IMR-90 (cell line): ENCODE measurements around the gene PLCB4.

Experiments
- MAZ ChIP-seq: IDR thresholded peaks from 2 replicates; pipeline ENCODE4 v1.6.1; 2012; ENCODE audit warnings: low read depth, mild to moderate bottlenecking, low read length, improper control_type of control experiment, moderate library complexity, borderline replicate concordance
- RCOR1 ChIP-seq: IDR thresholded peaks from 2 replicates; pipeline ENCODE4 v1.6.1; 2012; ENCODE audit warnings: mild to moderate bottlenecking, low read length, improper control_type of control experiment; ENCODE audit not compliant: insufficient replicate concordance
- TF ChIP-seq, protein P1 (sequence below): conservative IDR thresholded peaks from 2 replicates; pipeline ENCODE4 v1.5.1; 2012; ENCODE audit warnings: mild to moderate bottlenecking, low read depth, low read length, improper control_type of control experiment
- TF ChIP-seq, protein P2 (sequence below): fragments of 150-350 bp; IDR thresholded peaks from 2 replicates; pipeline ENCODE4 v1.6.1; 2017; ENCODE audit warnings: mild to moderate bottlenecking, antibody characterized with exemption, low read length, low read depth

DNA sequence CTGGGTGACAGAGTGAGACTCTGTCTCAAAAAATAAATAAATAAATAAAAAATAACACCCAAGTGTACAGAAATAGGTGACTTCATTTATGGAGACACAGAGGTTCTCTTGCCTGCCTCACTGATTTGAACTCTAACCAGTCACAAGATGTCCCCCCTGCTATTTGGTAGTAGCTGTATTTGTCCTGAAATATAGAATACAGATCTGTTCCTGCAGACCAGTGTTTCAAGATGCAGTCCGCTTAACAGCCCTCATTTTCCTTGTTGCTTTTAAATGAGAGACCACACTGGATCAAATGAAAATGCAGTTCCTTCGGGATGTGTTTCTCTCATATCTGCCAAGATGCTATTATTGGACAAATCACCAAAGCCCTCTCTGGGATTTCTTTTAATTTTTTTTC lies 7.6 kb downstream of the PLCB4 start:
- TF ChIP-seq RCOR1, result no peak
- TF ChIP-seq, protein P1, sequence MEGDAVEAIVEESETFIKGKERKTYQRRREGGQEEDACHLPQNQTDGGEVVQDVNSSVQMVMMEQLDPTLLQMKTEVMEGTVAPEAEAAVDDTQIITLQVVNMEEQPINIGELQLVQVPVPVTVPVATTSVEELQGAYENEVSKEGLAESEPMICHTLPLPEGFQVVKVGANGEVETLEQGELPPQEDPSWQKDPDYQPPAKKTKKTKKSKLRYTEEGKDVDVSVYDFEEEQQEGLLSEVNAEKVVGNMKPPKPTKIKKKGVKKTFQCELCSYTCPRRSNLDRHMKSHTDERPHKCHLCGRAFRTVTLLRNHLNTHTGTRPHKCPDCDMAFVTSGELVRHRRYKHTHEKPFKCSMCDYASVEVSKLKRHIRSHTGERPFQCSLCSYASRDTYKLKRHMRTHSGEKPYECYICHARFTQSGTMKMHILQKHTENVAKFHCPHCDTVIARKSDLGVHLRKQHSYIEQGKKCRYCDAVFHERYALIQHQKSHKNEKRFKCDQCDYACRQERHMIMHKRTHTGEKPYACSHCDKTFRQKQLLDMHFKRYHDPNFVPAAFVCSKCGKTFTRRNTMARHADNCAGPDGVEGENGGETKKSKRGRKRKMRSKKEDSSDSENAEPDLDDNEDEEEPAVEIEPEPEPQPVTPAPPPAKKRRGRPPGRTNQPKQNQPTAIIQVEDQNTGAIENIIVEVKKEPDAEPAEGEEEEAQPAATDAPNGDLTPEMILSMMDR, result no peak
- TF ChIP-seq, protein P2, sequence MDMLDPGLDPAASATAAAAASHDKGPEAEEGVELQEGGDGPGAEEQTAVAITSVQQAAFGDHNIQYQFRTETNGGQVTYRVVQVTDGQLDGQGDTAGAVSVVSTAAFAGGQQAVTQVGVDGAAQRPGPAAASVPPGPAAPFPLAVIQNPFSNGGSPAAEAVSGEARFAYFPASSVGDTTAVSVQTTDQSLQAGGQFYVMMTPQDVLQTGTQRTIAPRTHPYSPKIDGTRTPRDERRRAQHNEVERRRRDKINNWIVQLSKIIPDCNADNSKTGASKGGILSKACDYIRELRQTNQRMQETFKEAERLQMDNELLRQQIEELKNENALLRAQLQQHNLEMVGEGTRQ, result no peak
- TF ChIP-seq MAZ, result no peak
